ENCODE measurements around the gene UNC5B. TPM values are rescaled to one million over a fixed set of nuclear protein-coding genes. Genes with fewer than 3 reads are reported as not detected.

Gene UNC5B
- total and polyA plus RNA-seq, 2 donors (not counting 1 experiment from before 2014, with no cell fraction given) = 2.5 to 60.8 TPM

DNA sequence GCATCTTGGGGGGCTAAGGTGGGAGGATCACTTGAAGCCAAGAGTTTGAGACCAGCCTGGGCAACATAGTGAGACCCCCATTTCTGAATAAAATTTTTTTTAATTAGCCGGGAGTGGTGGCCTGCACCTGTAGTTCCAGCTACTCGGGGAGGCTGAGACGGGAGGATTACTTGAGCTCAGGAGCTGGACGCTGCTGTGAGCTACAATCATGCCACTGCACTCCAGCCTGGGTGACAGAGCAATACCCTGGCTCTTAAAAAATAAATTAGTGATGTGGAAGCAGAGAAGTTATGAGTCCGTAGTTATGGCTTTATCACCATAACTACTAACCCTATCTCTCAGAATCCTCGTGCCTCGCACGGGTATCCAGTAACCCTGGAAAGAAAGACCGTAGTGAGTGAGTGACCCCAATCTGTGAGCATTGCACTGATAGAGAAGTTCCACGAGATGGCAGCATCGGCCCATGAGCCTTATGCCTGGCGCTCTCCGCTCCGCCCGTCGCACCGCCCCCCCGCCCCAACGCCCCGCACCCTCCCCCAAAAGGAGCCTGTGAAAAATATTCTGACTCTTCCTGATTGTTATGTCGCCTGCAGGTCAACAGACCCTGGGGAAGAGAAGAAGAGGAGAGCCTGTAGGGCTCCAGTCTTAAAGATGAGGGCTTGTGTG lies 101.8 kb downstream of the UNC5B start:
- peak; percentile 25 to 43 for DNase-seq (ENCODE audit: low read depth in 2 of 2)
- Histone ChIP-seq H2AFZ (ENCODE audit: low read length) (peak overlapping the region; percentile 10), H3K9ac (ENCODE audit: insufficient read depth, low read length) (no peak overlapping the region), H4K20me1 (ENCODE audit: control insufficient read depth, extremely low read depth, insufficient read depth, low read length) (no peaks in the 10 kb centered on the region), H3K27ac (ENCODE audit: insufficient read depth, low read length) (no peak overlapping the region), H3K9me3 (ENCODE audit: control insufficient read depth, insufficient read depth, low read depth, low read length) (no peaks in the 10 kb centered on the region), H3K4me2 (ENCODE audit: extremely low read depth, insufficient read depth, low read length) (peak overlapping the region; percentile 29), H3K36me3 (ENCODE audit: control insufficient read depth, insufficient read depth, low read length) (no peaks in the 10 kb centered on the region), H3K4me1 (ENCODE audit: control insufficient read depth, extremely low read depth, insufficient read depth, low read length) (no peaks in the 10 kb centered on the region), H3K79me2 (ENCODE audit: control insufficient read depth, insufficient read depth, low read length) (no peaks in the 10 kb centered on the region), H3K27me3 (ENCODE audit: control insufficient read depth, insufficient read depth, low read length) (no peaks in the 10 kb centered on the region), H3K4me3 (replicated peaks in 1 of 4; ENCODE audit: control extremely low read depth in 1 of 4, insufficient read depth in 1 of 4, low read depth in 3 of 4, low read length in 4 of 4) (no peak overlapping the region)
- no peak for TF ChIP-seq EZH2 (IDR thresholded peaks at IDR 0.05; ENCODE audit: low read length, missing control alignments)
- TF ChIP-seq, protein P1, sequence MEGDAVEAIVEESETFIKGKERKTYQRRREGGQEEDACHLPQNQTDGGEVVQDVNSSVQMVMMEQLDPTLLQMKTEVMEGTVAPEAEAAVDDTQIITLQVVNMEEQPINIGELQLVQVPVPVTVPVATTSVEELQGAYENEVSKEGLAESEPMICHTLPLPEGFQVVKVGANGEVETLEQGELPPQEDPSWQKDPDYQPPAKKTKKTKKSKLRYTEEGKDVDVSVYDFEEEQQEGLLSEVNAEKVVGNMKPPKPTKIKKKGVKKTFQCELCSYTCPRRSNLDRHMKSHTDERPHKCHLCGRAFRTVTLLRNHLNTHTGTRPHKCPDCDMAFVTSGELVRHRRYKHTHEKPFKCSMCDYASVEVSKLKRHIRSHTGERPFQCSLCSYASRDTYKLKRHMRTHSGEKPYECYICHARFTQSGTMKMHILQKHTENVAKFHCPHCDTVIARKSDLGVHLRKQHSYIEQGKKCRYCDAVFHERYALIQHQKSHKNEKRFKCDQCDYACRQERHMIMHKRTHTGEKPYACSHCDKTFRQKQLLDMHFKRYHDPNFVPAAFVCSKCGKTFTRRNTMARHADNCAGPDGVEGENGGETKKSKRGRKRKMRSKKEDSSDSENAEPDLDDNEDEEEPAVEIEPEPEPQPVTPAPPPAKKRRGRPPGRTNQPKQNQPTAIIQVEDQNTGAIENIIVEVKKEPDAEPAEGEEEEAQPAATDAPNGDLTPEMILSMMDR (conservative IDR thresholded peaks at IDR 0.05 in 1 of 2, IDR thresholded peaks at IDR 0.05 in 1 of 2; ENCODE audit: low read depth in 1 of 2, low read length in 2 of 2) = peak; percentile 69 to 78

DNA sequence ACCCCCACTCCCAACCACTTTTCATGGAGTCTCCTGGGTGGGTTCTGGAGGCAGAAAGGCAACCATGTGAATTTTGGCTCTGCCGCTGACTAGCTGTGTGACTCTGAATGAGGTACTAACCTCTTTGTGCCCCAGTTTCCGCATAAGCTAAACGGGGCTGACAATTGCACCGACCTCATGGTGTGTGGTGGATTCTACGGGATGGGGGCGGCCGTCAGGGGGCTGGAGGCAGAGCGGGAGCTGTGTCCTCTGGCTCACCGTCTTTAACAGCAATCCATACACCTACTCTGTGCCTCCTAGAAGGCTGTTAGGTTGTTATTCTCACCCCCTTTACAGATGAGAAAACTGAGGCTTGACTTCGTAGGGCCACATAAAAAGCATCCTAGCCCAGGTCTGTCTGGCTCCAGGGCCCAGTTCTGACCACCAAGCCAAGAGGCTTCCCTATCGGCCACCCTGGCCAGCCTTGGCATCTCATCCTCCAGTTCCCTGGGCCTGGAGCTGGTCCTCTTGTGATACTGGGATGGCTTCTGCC lies 102.4 kb downstream of the UNC5B start:
- Histone ChIP-seq H3K27me3 (ENCODE audit: control insufficient read depth, insufficient read depth, low read length) (no peaks in the 10 kb centered on the region), H2AFZ (ENCODE audit: low read length) (peak overlapping the region; percentile 10), H3K9ac (ENCODE audit: insufficient read depth, low read length) (no peak overlapping the region), H4K20me1 (ENCODE audit: control insufficient read depth, extremely low read depth, insufficient read depth, low read length) (no peaks in the 10 kb centered on the region), H3K4me2 (ENCODE audit: extremely low read depth, insufficient read depth, low read length) (peak overlapping the region; percentile 29), H3K27ac (ENCODE audit: insufficient read depth, low read length) (no peak overlapping the region), H3K36me3 (ENCODE audit: control insufficient read depth, insufficient read depth, low read length) (no peaks in the 10 kb centered on the region), H3K79me2 (ENCODE audit: control insufficient read depth, insufficient read depth, low read length) (no peaks in the 10 kb centered on the region), H3K4me3 (replicated peaks in 1 of 4; ENCODE audit: control extremely low read depth in 1 of 4, insufficient read depth in 1 of 4, low read depth in 3 of 4, low read length in 4 of 4) (no peak overlapping the region), H3K9me3 (ENCODE audit: control insufficient read depth, insufficient read depth, low read depth, low read length) (no peaks in the 10 kb centered on the region), H3K4me1 (ENCODE audit: control insufficient read depth, extremely low read depth, insufficient read depth, low read length) (no peaks in the 10 kb centered on the region)
- TF ChIP-seq, protein P1 (conservative IDR thresholded peaks at IDR 0.05 in 1 of 2, IDR thresholded peaks at IDR 0.05 in 1 of 2; ENCODE audit: low read depth in 1 of 2, low read length in 2 of 2) = no peak
- no peak for TF ChIP-seq EZH2 (IDR thresholded peaks at IDR 0.05; ENCODE audit: low read length, missing control alignments)
- no peak for DNase-seq (ENCODE audit: low read depth in 2 of 2)

DNA sequence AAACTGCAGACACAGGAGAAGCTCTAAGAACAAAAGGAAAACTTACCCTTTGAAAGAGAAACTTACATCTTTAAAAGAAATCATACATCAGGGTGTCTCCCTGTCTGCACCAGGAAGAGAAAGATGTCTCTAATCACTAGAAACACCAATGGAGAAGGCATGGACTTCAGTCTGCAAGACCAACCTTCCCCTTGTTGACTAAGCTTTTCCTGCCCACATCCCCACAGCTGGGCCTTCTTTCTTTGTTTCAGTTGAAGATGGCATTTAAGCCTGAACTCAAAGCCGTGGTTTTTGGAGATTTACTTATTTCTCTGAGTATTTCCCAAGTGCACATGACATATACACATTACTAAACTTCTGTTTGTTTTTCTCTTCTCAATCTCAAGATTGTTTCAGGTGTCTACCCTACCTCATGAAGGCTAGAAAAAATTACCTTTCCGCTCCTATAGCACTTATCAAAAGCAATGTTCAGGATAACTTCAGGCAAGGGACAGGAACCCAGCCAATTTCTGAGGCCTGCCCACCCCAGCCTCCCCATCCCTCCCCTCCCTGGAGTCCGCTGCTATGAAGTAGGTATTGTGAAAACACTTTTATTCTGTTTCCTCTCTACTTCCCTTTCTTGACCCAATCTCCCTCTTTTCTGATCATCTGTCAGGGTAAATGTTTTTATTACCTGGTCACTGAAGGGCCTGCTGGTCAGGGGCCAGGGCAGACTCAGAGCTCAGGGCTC lies 103.9 kb downstream of the UNC5B start:
- Histone ChIP-seq H4K20me1 (ENCODE audit: control insufficient read depth, extremely low read depth, insufficient read depth, low read length) (no peaks in the 10 kb centered on the region), H3K4me1 (ENCODE audit: control insufficient read depth, extremely low read depth, insufficient read depth, low read length) (no peaks in the 10 kb centered on the region), H2AFZ (ENCODE audit: low read length) (no peak overlapping the region), H3K79me2 (ENCODE audit: control insufficient read depth, insufficient read depth, low read length) (no peaks in the 10 kb centered on the region), H3K36me3 (ENCODE audit: control insufficient read depth, insufficient read depth, low read length) (no peaks in the 10 kb centered on the region), H3K27ac (ENCODE audit: insufficient read depth, low read length) (no peak overlapping the region), H3K9ac (ENCODE audit: insufficient read depth, low read length) (no peak overlapping the region), H3K27me3 (ENCODE audit: control insufficient read depth, insufficient read depth, low read length) (no peaks in the 10 kb centered on the region), H3K9me3 (ENCODE audit: control insufficient read depth, insufficient read depth, low read depth, low read length) (no peaks in the 10 kb centered on the region), H3K4me2 (ENCODE audit: extremely low read depth, insufficient read depth, low read length) (no peak overlapping the region), H3K4me3 (replicated peaks in 1 of 4; ENCODE audit: control extremely low read depth in 1 of 4, insufficient read depth in 1 of 4, low read depth in 3 of 4, low read length in 4 of 4) (no peak overlapping the region)
- TF ChIP-seq, protein P1 (conservative IDR thresholded peaks at IDR 0.05 in 1 of 2, IDR thresholded peaks at IDR 0.05 in 1 of 2; ENCODE audit: low read depth in 1 of 2, low read length in 2 of 2) = no peak
- no peak for TF ChIP-seq EZH2 (IDR thresholded peaks at IDR 0.05; ENCODE audit: low read length, missing control alignments)
- peak in 1 of 2 donors; percentile 13 for DNase-seq (ENCODE audit: low read depth in 2 of 2)

Measured in fibroblast of lung (primary cell).